Measurements from ENCODE around the gene PUS10.
"Not testable (repeated sequence)": the region's sequence is repeated elsewhere in the genome, so short reads cannot be mapped to it uniquely, and the experiment has no call there.

PUS10 gene

DNA sequence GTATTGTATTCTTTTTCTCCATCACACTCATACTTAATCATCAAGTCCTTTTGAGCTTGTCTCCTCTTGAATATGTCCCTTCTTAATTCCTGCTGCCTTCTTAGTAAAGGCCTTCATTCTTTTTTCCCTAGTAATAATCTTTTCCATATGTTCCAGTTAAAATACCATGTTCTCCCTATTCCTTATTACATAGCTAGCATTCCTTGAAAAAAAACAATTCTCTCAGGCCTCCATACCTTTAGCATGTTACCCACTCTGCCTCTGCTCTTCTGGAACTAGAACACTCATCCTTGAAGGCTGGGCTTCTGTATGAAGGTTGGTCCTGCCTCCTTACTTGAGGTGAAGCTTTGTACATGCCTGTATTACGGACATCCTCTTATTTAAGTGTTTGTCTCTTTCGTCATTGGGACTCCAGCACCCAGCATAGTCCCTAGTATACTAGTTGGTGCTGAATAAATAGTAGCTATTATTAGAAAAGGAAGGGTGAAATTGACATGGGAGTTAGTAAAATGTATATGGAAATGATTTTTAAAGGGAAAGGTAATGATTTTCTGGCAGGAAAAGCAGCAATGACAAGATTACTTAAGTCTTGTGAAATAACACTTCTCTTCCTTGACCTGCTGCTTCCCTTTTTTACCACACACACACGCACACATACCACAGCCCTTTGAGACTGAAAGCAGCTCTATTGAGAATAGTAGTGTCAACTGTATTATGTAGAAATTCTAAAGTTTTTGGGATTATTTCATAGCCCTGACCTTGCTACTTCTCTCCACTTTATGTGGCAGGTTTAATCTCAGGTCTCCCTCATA lies 91.1 kb downstream of the PUS10 start:
- DNase-seq = no peak

DNA sequence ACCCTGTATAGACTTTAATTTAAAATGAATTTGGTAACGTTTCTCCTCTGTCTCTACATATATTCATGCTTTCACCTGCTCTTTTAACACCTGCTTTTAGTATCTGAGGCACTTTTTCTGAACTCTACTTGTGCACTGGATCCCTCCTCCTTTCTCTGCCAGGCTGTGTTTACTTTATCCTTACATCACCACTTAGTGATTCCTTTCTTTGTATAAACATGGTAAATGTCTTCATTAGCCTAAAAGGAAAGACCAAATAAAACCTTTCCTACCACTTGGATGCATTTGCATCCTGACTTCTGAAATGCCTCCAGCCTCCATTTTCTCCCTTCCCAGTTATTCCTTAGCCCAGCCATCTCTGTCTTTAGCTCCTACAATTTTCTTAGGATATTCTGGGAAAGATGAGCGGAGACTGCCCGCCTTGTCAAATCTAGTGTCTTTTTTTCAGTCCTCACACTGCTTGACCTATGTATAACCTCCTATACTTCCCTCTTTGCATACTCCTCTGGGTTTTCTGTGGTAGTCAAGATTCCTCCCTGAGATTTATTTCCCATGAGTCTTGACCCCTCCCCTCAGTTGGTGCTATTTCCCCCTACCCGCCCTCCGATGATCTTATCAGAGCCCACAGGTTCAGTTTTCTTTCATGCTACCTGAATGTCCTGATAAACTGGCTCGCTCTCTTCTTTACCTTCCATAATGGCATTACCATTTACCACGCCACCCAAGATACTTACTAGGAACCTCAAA lies 91.9 kb downstream of the PUS10 start:
- DNase-seq = no peak

DNA sequence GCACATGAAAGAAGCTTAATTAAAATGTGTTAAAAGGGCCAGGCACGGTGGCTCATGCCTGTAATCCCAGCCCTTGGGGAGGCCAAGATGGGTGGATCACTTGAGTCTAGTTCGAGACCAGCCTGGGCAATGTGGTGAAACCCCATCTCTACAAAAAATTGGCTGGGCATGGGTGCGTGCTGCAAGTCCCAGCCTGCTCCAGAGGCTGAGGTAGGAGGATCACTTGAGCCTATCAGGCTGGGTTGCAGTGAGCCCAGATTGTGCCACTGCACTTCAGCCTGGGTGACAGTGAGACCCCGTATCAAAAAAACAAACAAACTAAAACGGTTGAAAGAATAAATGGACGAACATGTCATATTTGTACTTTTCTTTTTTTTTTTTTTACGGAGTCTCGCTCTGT lies 110.7 kb downstream of the PUS10 start:
- no peak for DNase-seq

DNA sequence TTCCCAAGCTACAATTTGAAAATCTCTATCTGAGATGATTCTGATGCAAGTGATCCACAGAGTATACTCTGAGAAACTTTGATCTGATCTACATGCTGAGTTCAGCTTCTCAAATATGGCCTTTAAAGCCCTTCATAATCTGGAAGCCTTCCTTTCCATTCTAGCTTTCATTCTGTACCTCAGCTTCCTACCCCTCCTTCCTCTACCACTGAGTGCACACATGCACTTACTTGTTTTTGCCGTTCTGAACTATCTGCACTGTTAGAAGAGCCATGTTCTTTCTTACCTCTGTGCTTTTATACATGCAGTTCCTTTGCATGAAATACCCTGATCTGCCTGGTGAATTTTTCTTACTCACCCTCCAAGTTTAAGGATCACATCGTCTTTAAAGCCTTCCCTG lies 111.7 kb downstream of the PUS10 start:
- no peak for DNase-seq

DNA sequence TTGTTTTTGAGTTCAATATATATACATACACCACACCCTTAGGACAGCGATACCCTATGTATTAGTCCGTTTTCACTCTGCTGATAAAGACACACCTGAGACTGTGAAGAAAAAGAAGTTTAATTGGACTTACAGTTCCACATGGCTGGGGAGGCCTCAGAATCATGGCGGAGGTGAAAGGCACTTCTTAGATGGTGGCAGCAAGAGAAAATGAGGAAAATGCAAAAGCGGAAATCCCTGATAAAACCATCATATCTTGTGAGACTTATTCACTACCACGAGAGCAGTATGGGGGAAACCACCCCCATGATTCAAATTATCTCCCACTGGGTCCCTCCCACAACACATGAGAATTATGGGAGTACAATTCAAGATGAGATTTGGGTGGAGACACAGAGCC lies 112.2 kb downstream of the PUS10 start:
- not testable (repeated sequence) for DNase-seq

DNA sequence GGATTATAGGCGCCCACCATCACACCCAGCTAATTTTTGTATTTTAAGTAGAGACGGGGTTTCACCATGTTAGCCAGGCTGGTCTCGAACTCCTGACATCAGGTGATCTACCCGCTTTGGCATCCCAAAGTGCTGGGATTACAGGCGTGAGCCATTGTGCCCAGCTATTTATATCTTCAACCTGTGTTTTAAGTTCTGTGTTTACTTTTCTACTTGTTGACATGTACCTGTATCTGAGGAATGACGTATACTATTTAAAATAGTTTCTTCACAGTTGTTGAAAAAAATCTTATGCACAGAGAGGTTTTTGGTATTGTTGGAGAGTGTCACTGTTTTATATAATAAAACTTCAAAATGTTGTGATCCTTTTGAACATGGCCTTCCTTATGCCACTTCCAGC lies 116.8 kb downstream of the PUS10 start:
- not testable (repeated sequence) for DNase-seq

DNA sequence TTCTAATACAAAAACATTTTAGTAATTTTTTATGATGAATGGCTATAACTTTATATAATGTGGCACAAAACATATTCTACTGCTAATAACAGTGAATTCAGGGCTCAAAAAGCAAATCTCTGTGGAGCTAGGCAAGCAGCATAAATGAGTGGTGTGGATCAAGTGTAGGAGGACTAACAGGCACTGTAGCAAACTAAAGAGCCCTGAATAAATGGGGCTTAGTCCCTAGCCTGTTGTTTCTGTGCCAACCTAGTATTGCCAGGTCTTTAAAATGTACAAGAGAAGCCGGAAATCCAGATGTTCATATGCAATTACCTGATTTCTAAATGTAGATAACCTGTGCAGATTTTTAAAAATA lies 118.2 kb downstream of the PUS10 start:
- no peak for DNase-seq

DNA sequence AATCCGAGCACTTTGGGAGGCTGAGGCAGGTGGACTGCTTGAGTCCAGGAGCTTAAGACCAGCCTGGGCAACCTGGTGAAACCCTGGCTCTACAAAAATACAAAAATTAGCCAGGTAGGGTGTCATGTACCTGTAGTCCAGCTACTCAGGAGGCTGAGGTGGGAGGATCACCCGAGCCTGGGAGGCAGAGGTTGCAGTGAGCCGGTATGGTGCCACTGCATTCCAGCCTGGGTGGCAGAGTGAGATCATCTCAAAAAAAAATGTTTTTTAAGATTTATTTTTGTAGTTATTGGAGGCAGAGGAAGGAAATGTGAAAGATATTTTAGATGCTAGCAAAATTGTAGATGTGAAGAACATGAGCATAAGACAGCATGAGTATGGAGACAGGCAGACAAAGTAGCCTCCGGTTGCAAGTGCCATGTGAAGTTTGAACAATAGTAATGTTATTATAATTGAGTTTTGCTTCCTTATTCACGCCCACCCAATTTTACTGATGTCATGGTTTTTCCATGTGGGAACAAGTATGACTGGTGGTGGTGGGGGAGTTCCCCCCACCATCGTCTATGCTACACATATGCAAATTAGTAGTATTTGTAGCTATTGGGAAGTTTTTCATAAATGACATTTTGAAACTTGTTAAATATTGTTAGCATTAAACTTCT lies 118.7 kb downstream of the PUS10 start:
- no peak for DNase-seq

DNA sequence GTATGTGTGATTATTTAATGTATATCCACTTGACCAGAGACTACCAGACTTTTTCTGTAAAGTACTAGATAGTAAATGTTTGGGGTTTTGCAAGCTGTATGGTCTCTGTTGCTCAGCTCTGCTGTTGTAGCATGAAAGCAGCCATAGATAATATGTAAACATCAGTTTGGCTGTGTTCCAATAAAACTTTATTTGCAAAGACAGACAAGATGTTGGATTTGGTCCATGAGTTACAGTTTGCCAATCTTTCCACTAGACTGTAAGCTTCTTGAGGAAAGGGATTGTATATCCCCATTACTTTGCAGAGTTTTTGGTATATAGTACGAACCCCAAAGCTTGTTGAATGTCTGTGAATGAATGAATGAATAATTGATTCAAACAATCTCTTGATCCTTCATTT lies 119.5 kb downstream of the PUS10 start:
- no peak for DNase-seq

Measured in effector CD8-positive, alpha-beta T cell (primary cell).